Measurements from ENCODE around the gene DRD4. TPM values are rescaled to one million over a fixed set of nuclear protein-coding genes. Genes with fewer than 3 reads are reported as not detected.
"Not testable (repeated sequence)": the region's sequence is repeated elsewhere in the genome, so short reads cannot be mapped to it uniquely, and the experiment has no call there.

The DRD4 gene
- total RNA-seq, 2 experiments from 2014 or later, result 0.29 to 0.30 TPM

GRCh38 chr11:657691-658126, 20.6 kb downstream of the DRD4 start:
- ChIA-PET POLR2A (no interaction called here), CTCF (interaction anchor here (2.1 kb wide), 1 partner anchor 66 kb away, joined by 8 read pairs; no protein-coding TSS in a partner anchor)

DNA sequence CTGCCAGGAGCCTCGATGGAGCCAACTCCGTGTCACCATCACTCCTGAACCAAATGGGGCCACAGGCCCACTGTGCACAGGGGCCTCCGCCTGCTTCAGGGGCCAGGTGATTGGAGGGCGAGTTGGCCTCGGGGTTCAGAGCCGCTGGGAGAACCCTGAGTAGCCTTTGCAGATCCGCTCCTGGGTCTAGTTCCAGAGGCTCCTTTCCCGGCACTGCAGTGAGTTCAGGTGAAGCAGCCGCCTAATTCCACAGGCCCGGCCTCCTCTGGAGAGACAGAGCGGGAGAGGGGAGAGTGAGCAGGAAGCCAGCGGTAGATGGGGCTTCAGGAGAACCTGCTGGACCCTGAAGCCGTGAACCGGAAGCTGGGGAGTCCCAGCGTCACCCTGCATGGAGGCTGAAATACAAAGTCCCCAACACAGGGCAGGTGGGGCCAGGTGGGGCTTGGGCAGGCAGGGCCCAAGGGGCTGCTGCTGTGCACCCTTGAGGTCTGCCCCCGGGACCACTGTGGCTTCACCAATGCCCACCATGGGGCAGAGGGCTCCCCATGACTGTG, 22.5 kb downstream of the DRD4 start:
- CTCF ChIA-PET, result no interaction called here
- POLR2A ChIA-PET, result no interaction called here

DNA sequence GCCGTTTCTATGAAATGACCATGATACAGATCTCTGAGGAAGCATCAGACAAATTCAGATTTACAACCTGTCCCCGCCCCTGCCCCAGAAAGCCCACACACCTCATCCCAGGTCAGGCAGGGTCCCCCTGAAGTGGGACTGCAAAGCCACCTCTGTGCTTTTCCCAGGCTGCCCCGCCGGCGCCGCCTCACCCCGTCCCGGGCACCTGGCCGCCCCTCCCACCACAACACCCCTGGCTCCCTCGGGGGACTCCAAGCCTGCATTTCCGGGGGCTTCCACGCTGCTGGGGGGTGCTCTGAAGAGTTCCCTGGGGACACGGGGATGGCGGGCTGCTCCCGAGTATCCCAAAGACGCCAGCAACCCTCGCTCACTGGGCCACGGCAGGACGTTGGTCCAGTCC, 23.2 kb downstream of the DRD4 start:
- ChIA-PET POLR2A (no interaction called here), CTCF (interaction anchor here (1.3 to 2.6 kb wide), 2 partner anchors 11 to 63 kb away, joined by 3 to 13 read pairs; no protein-coding TSS in a partner anchor)

- CTCF ChIA-PET, result interaction anchor here (1.1 to 2.6 kb wide), 3 partner anchors 11 to 70 kb away, joined by 3 to 13 read pairs (median 4); no protein-coding TSS in a partner anchor
These were observed 23.8 kb downstream of the DRD4 start for GRCh38 chr11:660681-661444.

DNA sequence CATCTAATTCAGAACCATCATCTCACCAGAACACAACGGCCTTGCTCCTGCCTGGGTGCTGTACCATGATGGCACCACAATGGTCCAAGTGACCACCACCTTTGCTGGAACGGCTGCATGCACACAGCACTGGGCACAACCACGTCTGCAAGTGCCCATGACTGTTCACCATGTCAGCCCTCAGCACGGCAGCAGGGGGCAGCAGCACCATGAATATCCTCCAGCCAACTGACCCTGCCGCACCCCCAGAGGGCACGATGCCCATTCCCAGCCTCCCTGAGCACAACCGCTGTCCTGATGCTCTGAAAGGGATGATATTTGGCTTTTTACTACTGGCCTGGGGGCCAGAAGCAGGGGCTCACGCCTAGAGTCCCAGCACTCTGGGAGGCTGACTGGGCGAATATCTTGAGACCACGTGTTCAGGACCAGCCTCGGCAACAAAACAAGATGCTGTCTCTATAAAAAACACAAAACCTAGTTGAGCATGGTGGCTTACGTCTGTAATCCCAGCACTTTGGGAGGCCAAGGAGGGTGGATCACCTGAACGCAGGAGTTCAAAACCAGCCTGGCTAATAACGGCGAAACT, 25.7 kb downstream of the DRD4 start:
- POLR2A ChIA-PET, result no interaction called here

More at GRCh38 chr11:660681-661444, 23.8 kb downstream of the DRD4 start:
- POLR2A ChIA-PET, result no interaction called here

GRCh38 chr11:665062-665703, 28.1 kb downstream of the DRD4 start:
- ChIA-PET POLR2A (no interaction called here), CTCF (interaction anchor here (1.1 kb wide), 1 partner anchor 58 kb away, joined by 3 read pairs; no protein-coding TSS in a partner anchor)

More for the DNA sequence above, 25.7 kb downstream of the DRD4 start:
- CTCF ChIA-PET, result interaction anchor here (1.3 to 2.6 kb wide), 3 partner anchors 60 to 108 kb away, joined by 3 to 13 read pairs (median 5); no protein-coding TSS in a partner anchor

GRCh38 chr11:665704-666281, 28.7 kb downstream of the DRD4 start:
- ChIA-PET CTCF (no interaction called here), POLR2A (no interaction called here)

- POLR2A ChIA-PET, result no interaction called here
- CTCF ChIA-PET, result no interaction called here
These were observed 36.8 kb downstream of the DRD4 start for GRCh38 chr11:673866-674265.

DNA sequence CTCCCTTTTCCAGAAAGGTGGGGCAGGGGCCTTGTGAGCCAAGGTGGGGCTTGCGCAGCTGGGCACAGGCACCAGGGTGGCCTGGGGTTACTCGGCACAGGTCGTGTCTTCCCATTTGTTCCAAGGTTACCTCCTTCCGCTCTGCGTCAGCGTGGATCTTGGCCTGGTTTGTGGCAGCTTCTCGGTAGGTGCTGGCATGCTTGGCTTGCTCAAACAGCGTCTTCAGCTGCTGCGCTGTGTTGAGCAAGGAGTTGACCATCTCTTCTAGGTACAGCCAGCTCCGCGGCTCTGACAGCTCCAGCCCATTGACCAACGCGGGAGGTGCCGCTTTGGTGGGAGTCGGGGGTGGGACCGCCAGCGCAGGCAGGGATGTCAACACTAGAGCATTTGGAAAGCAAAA, 37.3 kb downstream of the DRD4 start:
- ChIA-PET CTCF (interaction anchor here (0.6 kb wide), 1 partner anchor 53 kb away, joined by 3 read pairs; no protein-coding TSS in a partner anchor), POLR2A (interaction anchor here (0.5 kb wide), 1 partner anchor 1830 kb away, joined by 3 read pairs; no protein-coding TSS in a partner anchor)

DNA sequence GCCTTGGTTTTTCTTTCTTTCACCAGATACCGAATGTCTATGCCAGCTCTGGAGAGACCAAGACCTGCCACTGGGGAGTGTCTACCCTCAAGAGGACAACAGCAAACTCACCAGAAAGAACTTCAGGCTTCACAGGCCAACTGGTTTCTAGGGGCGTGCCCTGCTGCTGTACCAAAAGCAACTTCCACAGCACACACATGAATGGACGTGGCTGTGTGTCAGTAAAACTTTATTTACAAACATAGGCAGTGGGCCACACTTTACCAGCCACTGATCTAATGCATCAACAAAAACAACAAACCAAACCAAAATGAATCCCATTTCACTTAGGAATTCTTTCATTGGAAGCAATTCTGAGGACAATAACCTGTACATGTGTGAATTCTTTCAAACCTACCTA, 41.2 kb downstream of the DRD4 start:
- ChIA-PET CTCF (no interaction called here), POLR2A (no interaction called here)

- POLR2A ChIA-PET, result no interaction called here
- CTCF ChIA-PET, result no interaction called here
These were observed 42.5 kb downstream of the DRD4 start for GRCh38 chr11:679271-680207.

DNA sequence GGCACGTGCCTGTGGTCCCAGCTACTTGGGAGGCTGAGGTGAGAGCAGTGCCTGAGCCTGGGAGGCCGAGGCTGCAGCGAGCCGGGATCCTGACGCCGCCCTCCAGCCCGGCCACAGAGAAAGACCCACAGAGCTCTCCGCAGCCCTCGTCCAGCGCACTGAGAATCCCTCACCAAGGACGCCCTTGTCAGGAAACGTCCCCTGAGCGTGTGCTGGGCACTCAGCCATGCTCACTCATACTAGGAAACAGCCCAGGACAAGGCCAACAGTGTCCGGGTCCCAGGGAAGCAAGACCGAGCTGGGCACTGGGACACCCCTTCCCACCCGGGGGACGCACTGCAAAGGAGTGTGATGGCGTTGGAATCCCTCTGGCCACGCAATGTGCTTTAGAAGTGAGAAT, 43.4 kb downstream of the DRD4 start:
- ChIA-PET POLR2A (no interaction called here), CTCF (interaction anchor here (0.6 to 2.8 kb wide), 2 partner anchors 16 to 36 kb away, joined by 3 to 10 read pairs; partner anchors contain the start of gene TMEM80)

GRCh38 chr11:680970-681369, 43.9 kb downstream of the DRD4 start:
- ChIA-PET CTCF (interaction anchor here (0.6 to 2.8 kb wide), 3 partner anchors 12 to 35 kb away, joined by 3 to 10 read pairs (median 3); partner anchors contain the start of gene TMEM80), POLR2A (interaction anchor here (0.5 kb wide), 1 partner anchor 113 kb away, joined by 3 read pairs; no protein-coding TSS in a partner anchor)

DNA sequence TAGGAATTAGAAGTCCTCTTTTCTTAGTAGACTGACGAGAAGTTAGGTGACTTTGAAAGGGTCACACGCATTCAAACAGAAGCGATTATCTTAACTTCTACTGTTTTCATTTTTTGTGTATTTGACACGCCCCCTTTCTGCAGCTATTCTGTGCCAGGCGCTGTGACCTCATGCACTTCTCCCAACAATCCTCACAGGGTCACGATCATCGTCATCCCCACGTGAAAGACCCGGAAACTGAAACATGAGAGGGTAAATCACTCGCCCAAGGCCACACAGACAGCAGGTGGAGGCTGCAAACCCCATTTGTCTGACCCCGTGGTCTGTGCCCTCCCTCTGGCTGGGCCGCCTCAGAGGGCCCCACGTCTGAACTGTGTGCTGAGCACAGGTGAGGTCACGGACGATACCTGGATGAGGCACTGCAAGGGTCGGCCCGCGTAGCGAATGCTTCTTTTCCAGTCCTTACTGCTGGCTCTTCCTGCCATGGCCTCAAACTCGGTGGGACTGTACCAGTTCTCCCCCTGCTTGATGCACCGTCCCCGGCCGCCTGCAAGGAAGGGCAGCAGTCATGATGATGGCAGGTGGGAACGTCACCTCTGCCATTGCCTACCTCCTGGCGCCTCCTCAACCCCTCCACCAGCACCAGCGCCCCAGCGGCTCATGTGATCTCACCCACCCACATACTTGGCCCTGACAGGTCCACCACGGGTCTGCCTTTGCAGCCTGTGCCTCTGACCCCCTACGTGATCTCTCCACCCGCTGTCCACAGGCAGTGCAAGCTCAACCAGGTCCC, 49.6 kb downstream of the DRD4 start:
- ChIA-PET CTCF (no interaction called here), POLR2A (no interaction called here)

GRCh38 chr11:687751-688150, 50.7 kb downstream of the DRD4 start:
- CTCF ChIA-PET, result no interaction called here
- POLR2A ChIA-PET, result no interaction called here

DNA sequence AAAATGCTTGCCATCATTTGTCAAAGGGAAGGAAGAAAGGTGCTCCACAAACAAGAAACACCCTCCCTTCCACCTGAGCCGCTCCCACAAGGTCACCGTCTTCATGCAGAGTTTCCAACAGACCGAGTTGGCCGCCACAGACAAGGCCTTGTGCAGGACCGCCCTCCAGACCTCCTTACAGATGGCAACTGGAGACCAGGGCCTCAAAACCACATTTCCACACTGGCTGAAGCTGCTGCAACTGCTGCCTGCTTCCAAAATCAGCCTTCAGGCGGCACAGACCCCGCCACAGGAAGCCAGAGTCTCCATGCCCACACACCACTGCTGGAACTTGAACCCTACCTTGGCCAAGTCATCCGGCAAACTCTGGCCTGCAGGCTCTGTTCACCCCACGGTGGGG, 51.6 kb downstream of the DRD4 start:
- ChIA-PET POLR2A (interaction anchor here (0.7 kb wide), 1 partner anchor 153 kb away, joined by 4 read pairs; no protein-coding TSS in a partner anchor), CTCF (no interaction called here)

DNA sequence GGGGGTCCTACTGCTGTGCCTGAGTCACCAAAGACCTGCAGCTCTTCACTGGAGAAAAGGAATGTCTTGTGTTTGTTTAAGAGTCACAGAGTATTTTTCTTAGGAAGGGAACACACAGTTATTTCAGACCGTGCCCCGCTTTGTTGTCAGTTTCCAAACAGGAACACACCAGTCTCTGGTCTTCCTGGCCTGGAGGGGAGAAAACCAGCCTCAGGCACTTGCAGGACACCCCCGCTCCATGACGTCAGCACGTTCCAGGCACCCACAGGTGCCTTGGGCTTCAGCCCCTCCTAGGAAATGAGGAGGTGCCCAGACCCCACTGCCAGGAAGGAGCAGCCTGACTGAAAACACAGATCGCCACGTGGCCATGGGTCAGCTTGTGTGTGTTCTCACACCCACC, 52.6 kb downstream of the DRD4 start:
- ChIA-PET POLR2A (interaction anchor here (0.7 kb wide), 2 partner anchors 81 to 154 kb away, joined by 4 to 6 read pairs; no protein-coding TSS in a partner anchor), CTCF (no interaction called here)

DNA sequence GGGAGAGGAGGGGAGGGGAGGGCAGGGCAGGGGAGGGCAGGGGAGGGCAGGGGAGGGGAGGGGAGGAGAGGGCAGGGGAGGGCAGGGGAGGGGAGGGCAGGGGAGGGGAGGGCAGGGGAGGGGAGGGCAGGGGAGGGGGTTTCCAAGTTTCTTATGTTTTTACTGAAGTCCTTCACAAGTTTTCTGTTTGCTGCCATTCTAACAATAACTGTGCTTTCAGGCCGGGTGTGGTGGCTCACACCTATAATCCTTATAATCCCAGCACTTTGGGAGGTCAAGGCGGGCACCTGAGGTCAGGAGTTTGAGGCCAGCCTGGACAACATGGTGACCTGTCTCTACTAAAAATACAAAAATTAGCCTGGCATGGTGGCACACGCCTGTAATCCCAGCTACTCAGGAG, 53.2 kb downstream of the DRD4 start:
- POLR2A ChIA-PET, CTCF ChIA-PET: not testable (repeated sequence)
